ENCODE results near the gene KISS1R.

KISS1R gene

GRCh38 chr19:917323-918151, at the start of gene KISS1R:
KISS1R (plus strand) TSS chr19:917333; CDS start chr19:917503, 170 bp downstream.
- peaks cover 46% of the 10 kb centered on the region for H3K4me1 Mint-ChIP-seq
- no peaks in the 10 kb centered on the region for H3K27me3 Mint-ChIP-seq
- no peaks in the 10 kb centered on the region for H3K9me3 Mint-ChIP-seq
- H3K4me3 Mint-ChIP-seq, result peak within 1 kb of the TSS; percentile 60
- peak; percentile 32 for ATAC-seq
- H3K36me3 Mint-ChIP-seq, result peaks cover 4% of the 10 kb centered on the region
- H3K27ac Mint-ChIP-seq, result peak within 1 kb of the TSS; percentile 69

GRCh38 chr19:867855-868457, 49.2 kb upstream of the KISS1R start:
- peaks cover 46% of the 10 kb centered on the region for H3K4me1 Mint-ChIP-seq
- ATAC-seq, result no peak

DNA sequence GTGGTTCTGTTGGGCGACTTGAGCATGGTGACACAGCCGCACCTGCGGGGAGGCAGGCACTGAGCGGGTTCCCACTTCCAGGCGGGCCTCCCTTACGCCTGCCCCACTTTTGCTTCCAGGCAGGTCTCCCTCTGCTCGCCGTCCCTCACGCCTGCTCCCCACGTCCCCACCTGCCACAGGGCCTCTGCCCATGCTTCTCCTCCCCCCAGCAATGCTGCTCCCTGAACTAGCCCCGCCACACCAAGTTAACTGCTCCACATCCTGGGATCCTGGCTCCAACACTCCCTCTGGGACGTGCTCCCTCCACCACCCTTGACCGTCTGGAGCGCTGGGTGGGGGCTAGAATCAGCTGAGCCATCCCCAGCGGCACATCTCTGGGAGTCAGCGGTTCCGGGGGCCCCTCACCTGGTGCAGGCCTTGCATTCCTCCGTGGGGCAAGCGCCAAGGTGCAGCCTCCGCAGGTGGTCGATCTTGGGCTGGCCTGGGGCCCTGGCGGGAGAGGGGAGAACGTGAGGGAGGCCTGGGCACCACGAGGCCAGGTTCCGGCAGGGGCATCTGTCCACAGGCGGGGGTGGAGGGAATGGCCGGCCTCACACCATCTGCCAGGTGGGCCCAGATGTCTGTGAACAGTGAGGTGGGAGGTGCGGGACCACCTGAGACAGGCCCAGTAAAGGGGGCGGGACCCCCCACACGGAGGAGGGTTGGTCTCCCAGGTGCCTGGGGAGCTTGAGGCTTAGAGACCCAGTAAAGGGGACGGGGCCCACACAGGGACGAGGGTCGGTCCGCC, 48.5 kb upstream of the KISS1R start:
- H3K9me3 Mint-ChIP-seq, result no peaks in the 10 kb centered on the region
- no peak for ATAC-seq
- H3K36me3 Mint-ChIP-seq, result peaks cover 39% of the 10 kb centered on the region
- peaks cover 39% of the 10 kb centered on the region for H3K4me1 Mint-ChIP-seq
- H3K27ac Mint-ChIP-seq, result no peak overlapping the region
- no peak overlapping the region for H3K4me3 Mint-ChIP-seq
- no peaks in the 10 kb centered on the region for H3K27me3 Mint-ChIP-seq

More at GRCh38 chr19:867855-868457, 49.2 kb upstream of the KISS1R start:
- Mint-ChIP-seq H3K36me3 (peaks cover 39% of the 10 kb centered on the region), H3K9me3 (no peaks in the 10 kb centered on the region), H3K27me3 (no peaks in the 10 kb centered on the region), H3K4me3 (no peak overlapping the region), H3K27ac (no peak overlapping the region)

- Mint-ChIP-seq H3K27me3 (no peaks in the 10 kb centered on the region), H3K4me3 (no peak overlapping the region), H3K4me1 (peaks cover 31% of the 10 kb centered on the region), H3K9me3 (no peaks in the 10 kb centered on the region), H3K36me3 (peaks cover 39% of the 10 kb centered on the region), H3K27ac (peak overlapping the region; percentile 23)
- ATAC-seq, result no peak
These were observed 47.6 kb upstream of the KISS1R start for GRCh38 chr19:869245-870177.

DNA sequence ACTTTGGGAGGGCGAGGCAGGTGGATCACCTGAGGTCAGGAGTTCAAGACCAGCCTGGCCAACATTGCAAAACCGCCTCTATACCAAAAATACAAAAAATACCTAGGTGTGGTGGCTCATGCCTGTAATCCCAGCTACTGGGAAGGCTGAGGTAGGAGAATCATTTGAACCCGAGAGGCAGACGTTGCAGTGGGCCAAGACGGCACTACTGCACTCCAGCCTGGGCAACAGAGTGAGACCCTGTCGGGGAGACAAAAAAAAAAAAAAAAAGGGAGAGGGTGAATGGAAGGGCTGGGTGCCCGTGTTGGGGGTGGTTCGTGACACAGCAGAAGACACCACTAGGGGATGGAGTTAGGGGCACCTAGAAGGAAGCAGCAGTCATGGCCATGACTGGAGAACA, 46.8 kb upstream of the KISS1R start:
- no peak overlapping the region for H3K4me3 Mint-ChIP-seq
- H3K36me3 Mint-ChIP-seq, result peaks cover 39% of the 10 kb centered on the region
- H3K9me3 Mint-ChIP-seq, result no peaks in the 10 kb centered on the region
- ATAC-seq, result no peak
- H3K4me1 Mint-ChIP-seq, result peaks cover 24% of the 10 kb centered on the region
- no peaks in the 10 kb centered on the region for H3K27me3 Mint-ChIP-seq
- H3K27ac Mint-ChIP-seq, result peak overlapping the region; percentile 23

DNA sequence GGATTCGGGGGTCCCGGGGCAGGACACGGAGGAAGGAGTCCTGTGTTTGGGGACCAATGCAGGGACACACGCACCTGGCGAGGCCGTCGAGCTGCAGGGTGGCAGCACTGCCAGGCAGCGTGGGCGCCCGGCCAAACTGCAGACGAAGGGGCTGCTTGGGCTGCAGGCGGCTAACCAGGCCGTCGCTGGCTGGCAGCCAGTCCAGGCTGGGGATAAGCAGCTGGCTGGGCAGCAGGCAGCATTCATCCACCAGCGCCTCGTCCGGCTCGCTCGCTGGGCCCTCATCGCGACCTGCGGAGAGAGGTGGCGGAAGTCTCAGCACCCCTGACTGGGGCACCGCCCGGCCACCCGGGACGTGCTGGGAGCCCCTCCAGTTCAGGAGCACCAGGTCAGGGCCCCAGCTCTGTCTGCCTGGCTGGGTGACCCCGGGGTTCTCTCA, 46.2 kb upstream of the KISS1R start:
- H3K27me3 Mint-ChIP-seq, result no peaks in the 10 kb centered on the region
- H3K4me1 Mint-ChIP-seq, result peaks cover 30% of the 10 kb centered on the region
- H3K9me3 Mint-ChIP-seq, result no peaks in the 10 kb centered on the region
- no peak overlapping the region for H3K4me3 Mint-ChIP-seq
- H3K27ac Mint-ChIP-seq, result peak overlapping the region; percentile 83
- ATAC-seq, result no peak
- H3K36me3 Mint-ChIP-seq, result peaks cover 40% of the 10 kb centered on the region

- H3K27me3 Mint-ChIP-seq, result no peaks in the 10 kb centered on the region
- peak overlapping the region; percentile 83 for H3K27ac Mint-ChIP-seq
- peaks cover 30% of the 10 kb centered on the region for H3K4me1 Mint-ChIP-seq
- H3K36me3 Mint-ChIP-seq, result peaks cover 45% of the 10 kb centered on the region
- peak overlapping the region; percentile 81 for H3K4me3 Mint-ChIP-seq
- peak; percentile 14 for ATAC-seq
- no peaks in the 10 kb centered on the region for H3K9me3 Mint-ChIP-seq
These were observed 45.5 kb upstream of the KISS1R start for GRCh38 chr19:871446-872265.

- H3K4me3 Mint-ChIP-seq, result peak overlapping the region; percentile 81
- peak; percentile 80 for ATAC-seq
- peaks cover 40% of the 10 kb centered on the region for H3K36me3 Mint-ChIP-seq
- H3K27ac Mint-ChIP-seq, result peak overlapping the region; percentile 83
- H3K4me1 Mint-ChIP-seq, result peaks cover 30% of the 10 kb centered on the region
- no peaks in the 10 kb centered on the region for H3K27me3 Mint-ChIP-seq
- H3K9me3 Mint-ChIP-seq, result no peaks in the 10 kb centered on the region
These were observed 44.7 kb upstream of the KISS1R start for GRCh38 chr19:872266-872951.

GRCh38 chr19:873084-873483, 44.0 kb upstream of the KISS1R start:
- no peaks in the 10 kb centered on the region for H3K9me3 Mint-ChIP-seq
- H3K27me3 Mint-ChIP-seq, result no peaks in the 10 kb centered on the region
- peaks cover 34% of the 10 kb centered on the region for H3K36me3 Mint-ChIP-seq
- peak overlapping the region; percentile 83 for H3K27ac Mint-ChIP-seq
- H3K4me1 Mint-ChIP-seq, result peaks cover 30% of the 10 kb centered on the region
- peak; percentile 78 for ATAC-seq
- peak overlapping the region; percentile 60 for H3K4me3 Mint-ChIP-seq

- H3K36me3 Mint-ChIP-seq, result peaks cover 30% of the 10 kb centered on the region
- H3K9me3 Mint-ChIP-seq, result no peaks in the 10 kb centered on the region
- ATAC-seq, result no peak
- peaks cover 30% of the 10 kb centered on the region for H3K4me1 Mint-ChIP-seq
- no peaks in the 10 kb centered on the region for H3K27me3 Mint-ChIP-seq
- H3K27ac Mint-ChIP-seq, result no peak overlapping the region
- no peak overlapping the region for H3K4me3 Mint-ChIP-seq
These were observed 43.5 kb upstream of the KISS1R start for GRCh38 chr19:873561-874041.

GRCh38 chr19:875265-875879, 41.8 kb upstream of the KISS1R start:
- peaks cover 30% of the 10 kb centered on the region for H3K36me3 Mint-ChIP-seq
- H3K27me3 Mint-ChIP-seq, result no peaks in the 10 kb centered on the region
- H3K4me1 Mint-ChIP-seq, result peaks cover 37% of the 10 kb centered on the region
- H3K27ac Mint-ChIP-seq, result no peak overlapping the region
- H3K4me3 Mint-ChIP-seq, result no peak overlapping the region
- H3K9me3 Mint-ChIP-seq, result no peaks in the 10 kb centered on the region
- ATAC-seq, result no peak

GRCh38 chr19:876089-876488, 41.0 kb upstream of the KISS1R start:
- peaks cover 24% of the 10 kb centered on the region for H3K36me3 Mint-ChIP-seq
- ATAC-seq, result no peak
- H3K4me3 Mint-ChIP-seq, result no peak overlapping the region
- no peaks in the 10 kb centered on the region for H3K9me3 Mint-ChIP-seq
- no peaks in the 10 kb centered on the region for H3K27me3 Mint-ChIP-seq
- no peak overlapping the region for H3K27ac Mint-ChIP-seq
- H3K4me1 Mint-ChIP-seq, result peaks cover 34% of the 10 kb centered on the region

GRCh38 chr19:876780-877314, 40.3 kb upstream of the KISS1R start:
- Mint-ChIP-seq H3K36me3 (peaks cover 25% of the 10 kb centered on the region), H3K4me1 (peaks cover 26% of the 10 kb centered on the region), H3K27ac (no peak overlapping the region), H3K9me3 (no peaks in the 10 kb centered on the region), H3K4me3 (no peak overlapping the region), H3K27me3 (no peaks in the 10 kb centered on the region)
- ATAC-seq, result no peak

Data from stimulated activated memory B cell treated with anti-CD40 and anti-IgM and Interleukin-4, amounts not matched to agents 10 μg/mL and 1 μg/mL and 100 μg/mL, for 72 hours (primary cell).